GM11168 (cell line): ENCODE data around the gene AFMID.

Source experiments
- in situ Hi-C: fragments of 300-500 bp; cut with MboI; formaldehyde crosslinking; loops from one replicate; pipeline ENCODE4 v1.12.0; 2022; ENCODE audit warnings: low sequenced_read_pairs; ENCODE audit not compliant: unreplicated experiment

The AFMID gene

GRCh38 chr17:78151514-78152008, 35.6 kb upstream of the AFMID start:
- in situ Hi-C loops: no loop called here

GRCh38 chr17:78154903-78155811, 32.0 kb upstream of the AFMID start:
- in situ Hi-C loops: no loop called here

- in situ Hi-C loops: no loop called here
Measured at GRCh38 chr17:78159575-78160158, 27.5 kb upstream of the AFMID start.

GRCh38 chr17:78163881-78164747, 23.0 kb upstream of the AFMID start:
- in situ Hi-C loops: no loop called here

GRCh38 chr17:78164748-78165607, 22.2 kb upstream of the AFMID start:
- in situ Hi-C loops: no loop called here

- in situ Hi-C loops: no loop called here
Measured at GRCh38 chr17:78166416-78166815, 20.7 kb upstream of the AFMID start.

- in situ Hi-C loops: no loop called here
Measured at GRCh38 chr17:78168242-78168902, 18.8 kb upstream of the AFMID start, which contains the start of gene SYNGR2. SYNGR2 (plus strand) TSS chr17:78168581; CDS start chr17:78168617, 36 bp downstream.

- in situ Hi-C loops: no loop called here
Measured at GRCh38 chr17:78168903-78169793, 18.0 kb upstream of the AFMID start.

- in situ Hi-C loops: loop anchor here (5.0 kb wide), 1 partner anchor 39 kb away; the partner anchor contains the start of gene TMC8
Measured at GRCh38 chr17:78170692-78171590, 16.2 kb upstream of the AFMID start.

- in situ Hi-C loops: loop anchor here (5.0 kb wide), 1 partner anchor 39 kb away; the partner anchor contains the start of gene TMC8
Measured at GRCh38 chr17:78171591-78172248, 15.4 kb upstream of the AFMID start.

- in situ Hi-C loops: loop anchor here (5.0 kb wide), 1 partner anchor 40 kb away; the partner anchor contains the start of gene TMC8
Measured at GRCh38 chr17:78172249-78173051, 14.7 kb upstream of the AFMID start.

- in situ Hi-C loops: loop anchor here (5.0 kb wide), 1 partner anchor 41 kb away; the partner anchor contains the start of gene TMC8
Measured at GRCh38 chr17:78173097-78173715, 14.0 kb upstream of the AFMID start.

GRCh38 chr17:78174346-78174869, 12.8 kb upstream of the AFMID start:
- in situ Hi-C loops: loop anchor here (5.0 kb wide), 1 partner anchor 42 kb away; the partner anchor contains the start of gene TMC8

GRCh38 chr17:78174870-78175642, 12.1 kb upstream of the AFMID start:
- in situ Hi-C loops: loop anchor here (5.0 kb wide), 1 partner anchor 43 kb away; the partner anchor contains the start of gene TMC8
